ENCODE results near the gene LRRC8A.

Gene LRRC8A

GRCh38 chr9:128933731-128934130 lies 51.8 kb downstream of the LRRC8A start:
- H4K20me1 ChIP-seq (ENCODE audit: control insufficient read depth, insufficient read depth, low read depth, low read length): no peaks in the 10 kb centered on the region
- no peak overlapping the region for H3K4me3 ChIP-seq (ENCODE audit: low read length)
- TF ChIP-seq EZH2phosphoT487 (IDR thresholded peaks at IDR 0.05; ENCODE audit: borderline replicate concordance, low read length) (no peak), CTCF (IDR thresholded peaks at IDR 0.05; ENCODE audit: low read depth, low read length, poor library complexity, severe bottlenecking) (no peak)
- H3K9me3 ChIP-seq (ENCODE audit: control insufficient read depth, insufficient read depth, low read length): no peaks in the 10 kb centered on the region
- no peaks in the 10 kb centered on the region for H3K4me1 ChIP-seq (ENCODE audit: control insufficient read depth, low read length)
- no peak overlapping the region for H3K27ac ChIP-seq (ENCODE audit: low read depth, low read length)
- H3K36me3 ChIP-seq (ENCODE audit: control insufficient read depth, low read length): no peaks in the 10 kb centered on the region; the same call in 1 of the 2 replicates
- no peaks in the 10 kb centered on the region for H3K27me3 ChIP-seq (ENCODE audit: control insufficient read depth, low read length)
- no peak overlapping the region for H3K4me2 ChIP-seq (ENCODE audit: low read length)
- no peaks in the 10 kb centered on the region for H3K79me2 ChIP-seq (ENCODE audit: control insufficient read depth, low read length)
- no peaks in the 10 kb centered on the region for H3F3A ChIP-seq (ENCODE audit: control insufficient read depth, insufficient read depth)
- no peaks in the 10 kb centered on the region for H3K9me2 ChIP-seq (replicated peaks; ENCODE audit: control insufficient read depth, low read length)

GRCh38 chr9:128936171-128936865 lies 54.4 kb downstream of the LRRC8A start:
- Histone ChIP-seq H3K36me3 (ENCODE audit: control insufficient read depth, low read length) (no peaks in the 10 kb centered on the region; the same call in 1 of the 2 replicates), H3K4me3 (ENCODE audit: low read length) (no peak overlapping the region), H3K4me1 (ENCODE audit: control insufficient read depth, low read length) (no peaks in the 10 kb centered on the region), H3K79me2 (ENCODE audit: control insufficient read depth, low read length) (no peaks in the 10 kb centered on the region), H4K20me1 (ENCODE audit: control insufficient read depth, insufficient read depth, low read depth, low read length) (no peaks in the 10 kb centered on the region), H3F3A (ENCODE audit: control insufficient read depth, insufficient read depth) (no peaks in the 10 kb centered on the region), H3K9me2 (replicated peaks; ENCODE audit: control insufficient read depth, low read length) (no peaks in the 10 kb centered on the region), H3K4me2 (ENCODE audit: low read length) (no peak overlapping the region), H3K27ac (ENCODE audit: low read depth, low read length) (no peak overlapping the region), H3K9me3 (ENCODE audit: control insufficient read depth, insufficient read depth, low read length) (no peaks in the 10 kb centered on the region), H3K27me3 (ENCODE audit: control insufficient read depth, low read length) (no peaks in the 10 kb centered on the region)
- TF ChIP-seq CTCF (IDR thresholded peaks at IDR 0.05; ENCODE audit: low read depth, low read length, poor library complexity, severe bottlenecking) (no peak), EZH2phosphoT487 (IDR thresholded peaks at IDR 0.05; ENCODE audit: borderline replicate concordance, low read length) (no peak)

GRCh38 chr9:128937310-128938165 lies 55.6 kb downstream of the LRRC8A start:
- Histone ChIP-seq H3K4me1 (ENCODE audit: control insufficient read depth, low read length) (no peaks in the 10 kb centered on the region), H3K9me2 (replicated peaks; ENCODE audit: control insufficient read depth, low read length) (no peaks in the 10 kb centered on the region), H3K4me3 (ENCODE audit: low read length) (no peak overlapping the region), H3K36me3 (ENCODE audit: control insufficient read depth, low read length) (no peaks in the 10 kb centered on the region; the same call in 1 of the 2 replicates), H3K9me3 (ENCODE audit: control insufficient read depth, insufficient read depth, low read length) (no peaks in the 10 kb centered on the region), H3K27ac (ENCODE audit: low read depth, low read length) (no peak overlapping the region), H3K4me2 (ENCODE audit: low read length) (no peak overlapping the region), H4K20me1 (ENCODE audit: control insufficient read depth, insufficient read depth, low read depth, low read length) (no peaks in the 10 kb centered on the region), H3K27me3 (ENCODE audit: control insufficient read depth, low read length) (no peaks in the 10 kb centered on the region), H3F3A (ENCODE audit: control insufficient read depth, insufficient read depth) (no peaks in the 10 kb centered on the region), H3K79me2 (ENCODE audit: control insufficient read depth, low read length) (no peaks in the 10 kb centered on the region)
- TF ChIP-seq CTCF (IDR thresholded peaks at IDR 0.05; ENCODE audit: low read depth, low read length, poor library complexity, severe bottlenecking) (no peak), EZH2phosphoT487 (IDR thresholded peaks at IDR 0.05; ENCODE audit: borderline replicate concordance, low read length) (no peak)

All from DOHH2 (cell line).